Activated T-helper 1 cell treated with anti-CD3 and anti-CD28 coated beads, Interleukin-12 subunit alpha, Interleukin-12 subunit beta, Interleukin-2, Interleukin-4 antibody, amounts not matched to agents 30 ng/mL and 10 ng/mL and 1 ng/mL, durations not matched to agents 14 hours and 24 hours and 36 hours (primary cell): ENCODE measurements around the gene PPP1R12A. TPM values are rescaled to one million over a fixed set of nuclear protein-coding genes. Genes with fewer than 3 reads are reported as not detected.
"Not testable (repeated sequence)": the region's sequence is repeated elsewhere in the genome, so short reads cannot be mapped to it uniquely, and the experiment has no call there.

ENCODE experiments used
- DNase-seq: peaks from one replicate; pipeline ENCODE4 v3.0.0; 2021; ENCODE audit warnings: low spot score
- H3K27ac Mint-ChIP-seq: one replicate; pipeline ENCODE4 v1.8.0; 2021; ENCODE audit warnings: mild to moderate bottlenecking, mixed read lengths
- H3K27me3 Mint-ChIP-seq: one replicate; pipeline ENCODE4 v1.8.0; 2022; ENCODE audit warnings: mild to moderate bottlenecking, moderate library complexity, mixed read lengths; ENCODE audit not compliant: insufficient read depth
- H3K36me3 Mint-ChIP-seq: one replicate; pipeline ENCODE4 v1.8.0; 2021; ENCODE audit warnings: low read depth, mixed read lengths
- H3K4me1 Mint-ChIP-seq: one replicate; pipeline ENCODE4 v1.8.0; 2021; ENCODE audit warnings: low read depth, mixed read lengths
- H3K4me3 Mint-ChIP-seq: one replicate; pipeline ENCODE4 v1.8.0; 2021; ENCODE audit warnings: mild to moderate bottlenecking, moderate library complexity, mixed read lengths
- H3K9me3 Mint-ChIP-seq: one replicate; pipeline ENCODE4 v1.8.0; 2021; ENCODE audit warnings: mixed read lengths
- intact Hi-C: fragments of 100-400 bp; cut with micrococcal nuclease; formaldehyde crosslinking; loops from one replicate; pipeline ENCODE4 v1.15.1; 2024
- total RNA-seq: library from RNA; stranded (reverse); gene quantifications from 2 replicates; pipeline ENCODE4 v1.2.3, GENCODE V29; 2022

PPP1R12A gene
- total RNA-seq, 1 donor from 2014 or later = 85.0 TPM

DNA sequence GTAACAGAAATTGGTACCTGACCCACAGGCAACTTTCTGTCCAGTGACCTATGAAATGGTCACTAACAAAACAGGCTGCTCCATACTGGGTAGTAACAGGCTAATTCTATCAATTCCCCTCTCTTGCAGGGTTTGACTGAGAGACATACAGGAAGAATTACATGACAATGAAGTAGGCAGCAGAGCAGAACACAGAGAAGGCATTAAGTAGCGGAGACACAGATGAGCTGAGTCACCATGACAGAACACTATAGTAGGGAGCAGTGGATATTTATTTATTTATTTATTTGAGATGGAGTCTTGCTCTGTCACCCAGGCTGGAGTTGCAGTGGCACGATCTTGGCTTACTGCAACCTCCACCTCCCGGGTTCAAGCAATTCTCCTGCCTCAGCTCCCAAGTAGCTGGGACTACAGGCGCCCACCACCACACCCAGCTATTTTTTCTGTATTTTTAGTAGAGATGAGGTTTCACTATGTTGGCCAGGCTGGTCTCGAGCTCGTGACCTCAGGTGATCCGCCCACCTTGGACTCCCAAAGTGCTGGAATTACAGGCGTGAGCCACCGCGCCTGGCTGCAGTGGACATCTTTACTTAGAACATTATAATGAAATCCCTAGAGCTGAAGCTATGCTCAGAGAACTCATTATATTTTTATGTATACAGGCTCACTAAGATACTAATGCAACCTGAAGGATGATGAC, 150.4 kb downstream of the PPP1R12A start:
- intact Hi-C loops, H3K27me3 Mint-ChIP-seq, H3K27ac Mint-ChIP-seq, DNase-seq, H3K4me3 Mint-ChIP-seq, H3K4me1 Mint-ChIP-seq, H3K9me3 Mint-ChIP-seq: not testable (repeated sequence)
- H3K36me3 Mint-ChIP-seq = peaks cover 31% of the 10 kb centered on the region

DNA sequence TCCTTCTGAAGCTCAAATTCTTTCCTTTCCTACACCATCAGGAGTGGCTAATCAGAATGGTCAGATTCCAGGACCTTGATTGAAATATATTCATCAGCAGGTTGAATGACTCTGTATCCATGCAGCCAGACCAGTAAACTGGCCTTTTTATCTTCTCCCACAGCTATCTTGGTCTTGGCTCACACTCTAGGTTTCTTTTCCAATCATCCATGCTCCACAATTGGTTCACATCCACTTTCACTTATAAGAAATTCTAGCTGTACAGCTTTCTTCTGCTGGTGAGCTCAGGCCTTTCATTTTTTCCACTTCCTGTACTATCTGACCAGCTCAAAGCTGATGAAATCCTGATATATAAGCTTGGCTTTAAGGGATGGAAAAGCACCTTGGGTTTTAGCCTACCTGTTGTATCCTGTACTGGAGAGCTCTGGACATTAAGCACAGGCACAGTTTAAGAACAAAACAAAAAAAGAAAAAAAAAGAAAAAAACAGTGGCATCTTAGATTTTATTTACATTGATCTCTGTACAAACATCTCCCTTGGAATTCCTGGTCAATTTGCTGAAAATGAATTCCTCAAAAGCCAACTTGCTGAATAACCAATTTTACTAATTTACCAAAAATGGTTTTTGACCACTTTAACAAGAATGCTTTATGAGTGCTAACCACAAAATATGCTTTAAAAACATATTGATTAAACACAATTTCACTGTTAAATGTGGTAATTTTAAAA, 152.6 kb downstream of the PPP1R12A start:
- peaks cover 10% of the 10 kb centered on the region for H3K4me1 Mint-ChIP-seq
- H3K27me3 Mint-ChIP-seq = no peaks in the 10 kb centered on the region
- intact Hi-C loops = no loop called here
- H3K4me3 Mint-ChIP-seq = no peak overlapping the region
- DNase-seq = no peak
- H3K27ac Mint-ChIP-seq = no peak overlapping the region
- no peaks in the 10 kb centered on the region for H3K9me3 Mint-ChIP-seq
- H3K36me3 Mint-ChIP-seq = peaks cover 21% of the 10 kb centered on the region

DNA sequence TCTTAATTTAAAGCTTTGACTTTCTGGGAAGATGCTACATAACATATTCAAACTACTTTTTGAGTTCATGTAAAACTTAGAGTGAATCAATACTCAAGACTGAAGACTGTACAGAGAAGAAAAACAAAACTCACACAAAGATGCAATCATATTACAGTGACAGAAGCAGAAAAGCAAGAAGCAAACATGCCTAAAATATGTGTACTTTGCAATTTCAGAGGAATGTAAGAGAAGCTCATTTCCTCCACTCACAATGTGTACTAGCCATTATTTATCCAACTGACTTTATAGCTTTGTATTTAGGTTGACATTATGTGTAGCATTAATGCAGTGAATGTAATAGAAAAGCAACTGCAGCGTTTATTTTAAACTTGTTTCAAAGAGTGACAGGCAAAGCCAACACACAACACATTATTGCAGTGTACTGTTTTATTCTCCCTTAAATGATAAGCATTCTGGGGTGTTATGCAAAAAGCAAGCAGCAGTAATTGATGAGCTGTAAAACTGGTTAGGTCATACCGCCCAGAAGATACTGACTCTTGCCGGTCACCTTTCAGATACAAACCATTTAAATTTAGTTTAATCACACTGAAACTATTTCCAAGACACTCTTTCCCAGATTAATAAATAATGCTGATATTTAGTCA, 156.0 kb downstream of the PPP1R12A start:
- intact Hi-C loops = no loop called here
- no peak for DNase-seq

DNA sequence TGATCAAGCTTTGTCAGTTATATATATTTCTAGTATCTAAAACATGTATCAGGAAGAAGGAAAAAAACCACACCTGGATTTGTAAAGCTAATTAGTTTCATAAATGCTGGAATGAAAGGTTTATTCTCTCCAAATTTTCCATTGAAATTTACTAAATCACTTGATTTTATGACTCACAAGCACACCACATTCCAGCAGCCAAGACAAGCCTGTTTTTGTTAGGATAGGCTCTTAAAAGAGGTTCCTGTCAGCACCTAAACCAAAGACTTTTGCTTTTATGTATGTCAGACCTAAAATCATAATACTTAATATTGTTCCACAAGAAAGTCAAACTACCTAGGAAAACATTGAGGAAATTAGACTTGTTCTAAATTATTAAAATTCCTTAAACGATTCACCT, 158.8 kb downstream of the PPP1R12A start:
- Mint-ChIP-seq H3K27ac (no peak overlapping the region), H3K4me1 (no peaks in the 10 kb centered on the region), H3K9me3 (no peaks in the 10 kb centered on the region), H3K36me3 (peaks cover 11% of the 10 kb centered on the region), H3K4me3 (no peak overlapping the region), H3K27me3 (no peaks in the 10 kb centered on the region)
- no peak for DNase-seq
- intact Hi-C loops = no loop called here

More for the DNA sequence above, 156.0 kb downstream of the PPP1R12A start:
- no peak overlapping the region for H3K4me3 Mint-ChIP-seq
- H3K36me3 Mint-ChIP-seq = peaks cover 17% of the 10 kb centered on the region
- H3K27me3 Mint-ChIP-seq = no peaks in the 10 kb centered on the region
- peaks cover 10% of the 10 kb centered on the region for H3K4me1 Mint-ChIP-seq
- H3K9me3 Mint-ChIP-seq = no peaks in the 10 kb centered on the region
- no peak overlapping the region for H3K27ac Mint-ChIP-seq

DNA sequence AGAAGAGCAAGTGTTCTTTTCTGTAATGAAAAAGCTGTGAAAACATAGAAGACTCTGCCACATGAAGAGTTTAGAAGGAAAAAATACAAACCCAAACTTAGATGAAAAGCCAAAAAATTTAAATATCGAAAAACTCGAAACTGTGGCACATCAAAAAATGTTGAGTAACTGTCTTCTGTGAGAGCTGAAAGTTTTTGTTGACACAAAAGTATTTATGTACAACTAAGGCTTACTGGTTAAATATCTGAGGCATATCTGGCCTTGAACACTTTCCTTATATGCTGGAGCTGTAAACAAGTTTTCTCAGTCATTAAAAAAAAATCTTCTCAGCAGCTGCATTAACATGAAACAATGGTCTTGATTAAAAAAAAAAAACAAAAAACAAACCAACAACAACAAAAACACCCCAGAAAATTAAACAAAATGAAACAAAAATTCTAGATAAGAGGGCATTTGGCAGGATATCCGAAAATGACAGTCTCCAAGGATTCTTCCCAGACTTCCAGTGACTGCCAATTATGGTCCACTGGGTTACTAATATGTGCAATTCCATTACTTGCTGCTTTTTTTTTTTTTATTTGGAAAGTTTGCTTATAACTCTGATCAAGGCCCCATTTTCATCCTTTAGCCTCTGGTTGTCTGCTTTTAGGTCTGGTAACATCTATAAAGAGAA, 159.4 kb downstream of the PPP1R12A start:
- intact Hi-C loops = no loop called here
- Mint-ChIP-seq H3K27ac (no peak overlapping the region), H3K9me3 (no peaks in the 10 kb centered on the region), H3K4me1 (no peaks in the 10 kb centered on the region), H3K4me3 (no peak overlapping the region), H3K27me3 (no peaks in the 10 kb centered on the region), H3K36me3 (peaks cover 11% of the 10 kb centered on the region)
- DNase-seq = no peak

DNA sequence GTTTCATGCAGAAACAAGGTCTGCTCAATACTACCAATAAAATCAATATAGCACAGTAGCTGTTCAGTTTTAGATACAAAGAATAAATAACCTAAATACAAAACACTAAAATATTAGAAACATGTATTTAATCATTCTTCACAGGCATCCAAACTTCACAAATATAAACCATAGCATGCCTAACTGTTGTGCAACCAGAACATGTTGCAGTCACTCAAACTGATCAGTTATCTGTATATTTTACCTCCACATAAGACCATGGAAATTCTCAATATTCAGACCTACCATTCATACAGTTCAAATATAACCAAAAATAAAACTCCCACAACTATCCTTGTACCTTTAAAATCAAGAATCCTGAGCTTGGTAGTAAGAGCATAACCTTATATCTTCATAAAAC, 161.0 kb downstream of the PPP1R12A start:
- no peaks in the 10 kb centered on the region for H3K4me1 Mint-ChIP-seq
- no peak overlapping the region for H3K27ac Mint-ChIP-seq
- peaks cover 8% of the 10 kb centered on the region for H3K36me3 Mint-ChIP-seq

DNA sequence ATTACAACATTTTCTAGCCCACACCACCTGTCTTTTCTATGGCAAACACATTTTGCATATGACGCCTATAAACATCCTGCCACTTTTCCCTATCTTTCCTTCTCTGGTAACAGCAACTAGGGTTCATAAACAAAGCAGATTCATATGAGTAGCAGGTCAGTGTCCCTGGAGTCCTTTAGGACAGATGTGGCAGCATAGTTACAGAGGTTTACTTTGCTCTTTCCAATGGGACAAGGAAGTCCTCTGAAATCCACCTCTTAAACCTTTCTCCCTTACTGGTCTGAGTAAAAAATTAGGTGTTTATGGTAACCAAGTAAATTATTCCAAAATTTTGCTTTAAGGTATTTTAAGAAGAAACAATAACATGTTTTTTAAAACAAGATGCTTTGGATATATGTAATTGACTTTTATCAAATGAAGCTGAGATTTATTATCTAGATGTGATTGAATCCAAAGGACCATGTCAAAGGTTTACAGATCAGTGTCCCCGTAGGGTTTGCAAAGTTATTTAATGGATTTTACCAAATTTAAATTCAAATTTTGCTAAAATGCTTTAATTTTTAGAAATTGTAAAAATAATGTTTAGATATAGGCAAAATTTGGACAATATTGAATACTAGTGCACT, 164.9 kb downstream of the PPP1R12A start:
- no peaks in the 10 kb centered on the region for H3K9me3 Mint-ChIP-seq
- H3K27ac Mint-ChIP-seq = no peak overlapping the region
- intact Hi-C loops = no loop called here
- DNase-seq = no peak
- H3K27me3 Mint-ChIP-seq = no peaks in the 10 kb centered on the region
- no peaks in the 10 kb centered on the region for H3K4me1 Mint-ChIP-seq
- peaks cover under 1% of the 10 kb centered on the region for H3K36me3 Mint-ChIP-seq
- no peak overlapping the region for H3K4me3 Mint-ChIP-seq

More for the DNA sequence above, 161.0 kb downstream of the PPP1R12A start:
- DNase-seq = no peak
- no peak overlapping the region for H3K4me3 Mint-ChIP-seq
- H3K27me3 Mint-ChIP-seq = no peaks in the 10 kb centered on the region
- intact Hi-C loops = no loop called here
- H3K9me3 Mint-ChIP-seq = no peaks in the 10 kb centered on the region

DNA sequence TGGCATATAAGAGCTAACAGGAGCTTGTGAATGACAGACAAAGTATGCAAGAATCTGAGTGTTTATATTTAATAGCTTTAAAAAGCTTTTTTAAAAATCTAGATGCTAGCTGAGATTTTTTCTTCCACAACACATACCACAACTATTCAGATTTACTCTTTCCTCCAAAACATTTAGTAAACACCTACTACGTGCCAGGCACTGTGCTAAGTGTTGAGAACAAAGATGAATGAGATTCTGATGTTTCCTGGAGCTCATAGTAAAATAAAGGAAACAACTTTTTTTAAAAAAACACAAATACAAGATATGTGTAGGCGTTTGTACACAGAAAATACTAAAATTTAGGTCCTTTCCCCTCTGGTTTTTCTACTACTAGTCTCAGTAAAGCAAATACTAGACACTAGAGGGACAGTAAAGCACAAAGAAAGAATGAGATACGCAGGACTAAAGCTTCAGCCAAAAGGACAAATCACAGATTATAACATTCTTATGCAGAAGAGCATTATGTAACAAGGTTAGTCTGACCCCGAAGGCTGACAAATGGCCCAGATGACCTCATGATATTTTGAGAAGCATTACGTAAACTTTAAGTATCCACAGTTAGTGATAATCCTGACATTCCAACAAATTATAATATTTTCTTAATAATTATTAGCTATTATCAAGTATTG, 165.6 kb downstream of the PPP1R12A start:
- Mint-ChIP-seq H3K4me3 (no peak overlapping the region), H3K4me1 (no peaks in the 10 kb centered on the region), H3K36me3 (no peaks in the 10 kb centered on the region), H3K27ac (no peak overlapping the region), H3K9me3 (no peaks in the 10 kb centered on the region), H3K27me3 (no peaks in the 10 kb centered on the region)
- intact Hi-C loops = no loop called here
- DNase-seq = no peak

DNA sequence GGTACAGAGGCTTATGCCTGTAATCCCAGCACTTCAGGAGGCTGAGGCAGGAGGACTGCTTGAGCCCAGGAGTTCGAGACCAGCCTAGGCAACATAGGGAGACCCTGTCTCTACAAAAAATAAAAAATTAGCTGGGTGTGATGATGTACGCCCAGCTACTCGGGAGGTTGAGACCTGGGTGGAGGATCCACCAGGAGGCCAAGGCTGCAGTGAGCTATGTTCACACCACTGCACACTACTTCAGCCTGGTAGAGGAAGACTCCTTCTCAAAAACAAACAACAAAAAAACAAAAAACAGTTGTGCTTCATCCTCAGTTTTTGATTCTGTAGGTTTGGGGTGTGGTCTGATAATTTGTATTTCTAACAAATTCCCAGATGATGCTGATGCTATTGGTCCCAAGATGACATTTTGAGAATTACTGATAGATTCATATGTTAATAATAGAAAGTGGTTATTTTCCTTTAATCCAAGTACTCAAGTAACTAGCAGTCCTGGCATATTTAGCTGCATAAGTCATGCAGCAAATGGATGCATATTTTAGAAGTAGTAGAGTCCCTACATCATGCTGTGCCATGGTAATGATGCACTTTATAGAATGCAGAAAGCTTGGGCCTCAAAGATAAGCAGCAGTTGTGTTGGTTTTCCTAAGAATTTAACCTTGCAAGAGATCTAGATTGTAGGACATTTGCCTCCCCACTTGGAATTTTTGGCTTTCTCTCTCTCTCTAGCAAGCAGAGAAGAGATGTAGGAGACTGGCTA, 168.0 kb downstream of the PPP1R12A start:
- intact Hi-C loops = no loop called here
- Mint-ChIP-seq H3K9me3 (no peaks in the 10 kb centered on the region), H3K27ac (no peak overlapping the region), H3K36me3 (no peaks in the 10 kb centered on the region), H3K4me3 (no peak overlapping the region), H3K27me3 (peaks cover 2% of the 10 kb centered on the region), H3K4me1 (no peaks in the 10 kb centered on the region)
- no peak for DNase-seq

DNA sequence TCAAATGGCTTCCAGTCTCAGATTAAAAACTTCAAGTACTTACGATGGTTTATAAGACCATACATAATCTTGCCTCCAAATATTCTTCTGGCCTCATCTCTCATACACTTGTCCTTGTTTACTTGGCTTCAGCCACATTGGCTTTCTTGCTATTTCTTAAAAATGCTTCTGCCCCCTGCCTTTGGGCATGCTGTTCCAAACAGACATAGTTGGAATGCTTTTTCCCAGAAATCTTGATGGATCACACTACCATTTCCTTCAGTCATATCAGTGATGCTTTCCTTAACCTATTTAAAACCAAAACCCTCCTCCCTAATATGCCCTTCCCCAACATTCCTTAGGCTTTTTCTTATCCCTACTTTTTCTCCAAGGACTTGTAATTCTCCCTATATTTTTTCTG, 169.7 kb downstream of the PPP1R12A start:
- Mint-ChIP-seq H3K4me3 (no peak overlapping the region), H3K36me3 (no peaks in the 10 kb centered on the region), H3K27me3 (peaks cover 2% of the 10 kb centered on the region), H3K4me1 (no peaks in the 10 kb centered on the region), H3K27ac (no peak overlapping the region), H3K9me3 (no peaks in the 10 kb centered on the region)
- no peak for DNase-seq
- intact Hi-C loops = no loop called here

DNA sequence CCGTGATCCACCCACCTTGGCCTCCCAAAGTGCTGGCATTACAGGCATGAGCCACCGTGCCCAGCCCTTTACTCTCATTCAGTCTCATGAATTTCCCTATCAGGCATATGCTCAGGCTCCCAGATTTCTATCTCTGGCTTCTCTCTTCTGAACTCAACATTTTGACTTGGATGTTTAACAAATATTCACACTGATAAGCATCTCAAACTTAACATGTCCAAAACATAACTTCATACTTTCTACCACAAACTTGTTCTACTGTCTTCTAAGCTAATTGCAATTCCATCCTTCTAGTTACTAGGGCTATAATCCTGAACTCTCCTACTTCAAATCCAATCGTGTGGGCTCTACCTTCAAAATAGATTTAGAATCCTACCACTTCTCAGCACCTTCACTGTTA, 170.3 kb downstream of the PPP1R12A start:
- intact Hi-C loops = no loop called here
- no peaks in the 10 kb centered on the region for H3K9me3 Mint-ChIP-seq
- no peaks in the 10 kb centered on the region for H3K36me3 Mint-ChIP-seq
- H3K4me3 Mint-ChIP-seq = no peak overlapping the region
- no peak for DNase-seq
- peaks cover 2% of the 10 kb centered on the region for H3K27me3 Mint-ChIP-seq
- H3K4me1 Mint-ChIP-seq = no peaks in the 10 kb centered on the region
- H3K27ac Mint-ChIP-seq = no peak overlapping the region
